BJ (cell line): ENCODE results near the gene AMPD2. TPM values are rescaled to one million over a fixed set of nuclear protein-coding genes. Genes with fewer than 3 reads are reported as not detected.
A peak's percentile ranks its signal among the peaks of the same experiment; 100 is the strongest.

ENCODE experiments used
- CTCF ChIA-PET: fragments of 350-600 bp; formaldehyde crosslinking; extraction: SDS; loops from one replicate; lab custom pipeline; 2021; ENCODE audit warnings: antibody characterized with exemption, inconsistent platforms; lab: Yijun Ruan, JAX
- POLR2A ChIA-PET: fragments of 300-600 bp; sonication (Branson Sonifier 250); formaldehyde crosslinking; extraction: SDS; loops from one replicate; lab custom pipeline; 2021; ENCODE audit warnings: antibody characterized with exemption; lab: Charles Lee
- DNase-seq: peaks from one replicate; pipeline ENCODE4 v3.0.0-alpha.2; 2011; ENCODE audit warnings: low read depth
- H3K27me3 ChIP-seq: 2 replicates; pipeline ENCODE4 v1.6.0; 2011; ENCODE audit warnings: low read length; ENCODE audit not compliant: control insufficient read depth, insufficient read depth
- H3K36me3 ChIP-seq: 2 replicates; pipeline ENCODE4 v1.5.1; 2011; ENCODE audit warnings: low read length; ENCODE audit not compliant: control insufficient read depth, insufficient read depth
- H3K4me3 ChIP-seq: 2 replicates; pipeline ENCODE4 v1.5.1; 2011; ENCODE audit warnings: low read depth, mild to moderate bottlenecking, control low read depth, low read length
- CTCF ChIP-seq: IDR thresholded peaks from 2 replicates; pipeline ENCODE4 v1.5.1; 2011; ENCODE audit warnings: low read depth, mild to moderate bottlenecking, control low read depth, inconsistent platforms, low read length, moderate library complexity; ENCODE audit not compliant: insufficient read depth
- polyA plus RNA-seq: library from polyadenylated mRNA; depleted of rRNA; stranded (reverse); fragments of >200 nt; gene quantifications from 2 replicates; pipeline ENCODE4 v1.2.3, GENCODE V29; 2011

Gene AMPD2
- polyA plus RNA-seq, 1 experiment, result 86.9 TPM

GRCh38 chr1:109622137-109622892, 2.7 kb downstream of the AMPD2 start:
- Histone ChIP-seq H3K4me3 (peak overlapping the region; percentile 83), H3K36me3 (peaks cover 12% of the 10 kb centered on the region), H3K27me3 (no peaks in the 10 kb centered on the region)
- CTCF ChIA-PET, result interaction anchor here (0.8 to 13.3 kb wide), 3 partner anchors 11 to 76 kb away, joined by 3 to 153 read pairs (median 19); no protein-coding TSS in a partner anchor
- no peak for TF ChIP-seq CTCF
- POLR2A ChIA-PET, result interaction anchor here (0.6 kb wide), 1 partner anchor 139 kb away, joined by 21 read pairs; no protein-coding TSS in a partner anchor
- DNase-seq, result no peak

GRCh38 chr1:109622895-109623294, 3.3 kb downstream of the AMPD2 start:
- Histone ChIP-seq H3K27me3 (no peaks in the 10 kb centered on the region), H3K36me3 (peaks cover 16% of the 10 kb centered on the region), H3K4me3 (no peak overlapping the region)
- ChIA-PET POLR2A (no interaction called here), CTCF (interaction anchor here (4.2 to 13.3 kb wide), 2 partner anchors 15 to 77 kb away, joined by 19 to 153 read pairs; no protein-coding TSS in a partner anchor)
- DNase-seq, result no peak
- no peak for TF ChIP-seq CTCF

GRCh38 chr1:109623601-109624161, 4.0 kb downstream of the AMPD2 start:
- Histone ChIP-seq H3K27me3 (no peaks in the 10 kb centered on the region), H3K4me3 (peak overlapping the region; percentile 4; the same call in 1 of the 2 replicates), H3K36me3 (peaks cover 24% of the 10 kb centered on the region)
- POLR2A ChIA-PET, result interaction anchor here (0.7 kb wide), 1 partner anchor 95 kb away, joined by 3 read pairs; no protein-coding TSS in a partner anchor
- no peak for TF ChIP-seq CTCF
- CTCF ChIA-PET, result interaction anchor here (0.5 to 13.3 kb wide), 5 partner anchors 15 to 91 kb away, joined by 3 to 153 read pairs (median 5); partner anchors contain the start of gene GNAI3
- no peak for DNase-seq

GRCh38 chr1:109624201-109625010, 4.8 kb downstream of the AMPD2 start:
- CTCF ChIA-PET, result interaction anchor here (0.5 to 13.3 kb wide), 8 partner anchors 14 to 360 kb away, joined by 3 to 153 read pairs (median 4); partner anchors contain the start of genes AHCYL1 and GNAI3

More at GRCh38 chr1:109624201-109625010, 4.8 kb downstream of the AMPD2 start:
- no peaks in the 10 kb centered on the region for H3K27me3 ChIP-seq
- H3K4me3 ChIP-seq, result no peak overlapping the region
- no peak for DNase-seq
- POLR2A ChIA-PET, result no interaction called here
- peaks cover 31% of the 10 kb centered on the region for H3K36me3 ChIP-seq
- no peak for TF ChIP-seq CTCF
